Upper lobe of left lung (tissue), 6 donors: ENCODE measurements around the gene SUCLA2. TPM values are rescaled to one million over a fixed set of nuclear protein-coding genes. Genes with fewer than 3 reads are reported as not detected.

Experiments
- ATAC-seq, 2 donors: fragments of 200-7000 bp; cut with Tn5 transposase; one replicate each; pipeline ENCODE4 v1.9.1; 2022; ENCODE audit warnings: mild to moderate bottlenecking in 2 of 2, moderate library complexity in 2 of 2; ENCODE audit not compliant: low FRiP score in 2 of 2
- DNase-seq, 2 donors: peaks; one replicate each; pipeline ENCODE4 v3.0.0-alpha.2; 2019 to 2020
- H3K27ac ChIP-seq, 4 donors: fragments of 200-600 bp; sonication (generic); one replicate each; pipeline ENCODE4 v1.5.1; 2016 to 2019
- H3K27me3 ChIP-seq, 4 donors: fragments of 200-600 bp; sonication (generic); one replicate each; pipeline ENCODE4 v1.5.1; 2017 to 2019
- H3K36me3 ChIP-seq, 4 donors: fragments of 200-600 bp; sonication (generic); one replicate each; pipeline ENCODE4 v1.5.1; 2016 to 2019
- H3K4me1 ChIP-seq, 4 donors: fragments of 200-600 bp; sonication (generic); one replicate each; pipeline ENCODE4 v1.5.1; 2018 to 2019
- H3K4me3 ChIP-seq, 4 donors: fragments of 200-600 bp; sonication (generic); one replicate each; pipeline ENCODE4 v1.5.1; 2017 to 2019; ENCODE audit warnings: mild to moderate bottlenecking in 2 of 4, moderate library complexity in 1 of 4
- H3K9me3 ChIP-seq, 4 donors: fragments of 200-600 bp; sonication (generic); one replicate each; pipeline ENCODE4 v1.5.1; 2018 to 2019
- EP300 ChIP-seq, 4 donors: sonication (generic); formaldehyde crosslinking; IDR thresholded peaks; one replicate each; pipeline ENCODE4 v1.5.1; 2017; ENCODE audit warnings: antibody characterized with exemption in 4 of 4, control low read depth in 2 of 4
- POLR2A ChIP-seq, 4 donors: fragments of 450-650 bp; IDR thresholded peaks; one replicate each; pipeline ENCODE4 v1.5.1; 2016 to 2017; ENCODE audit warnings: antibody characterized with exemption in 4 of 4, mild to moderate bottlenecking in 2 of 4
- POLR2AphosphoS5 ChIP-seq, 2 donors: sonication (generic); formaldehyde crosslinking; IDR thresholded peaks; one replicate each; pipeline ENCODE4 v1.5.1; 2017; ENCODE audit warnings: antibody characterized with exemption in 2 of 2
- WGBS, 2 donors: methylation state at CpG; one replicate each; pipeline ENCODE4 v1.1.5; 2017 to 2018; 5-methylcytosine and 5-hydroxymethylcytosine counted together
- total RNA-seq, 6 donors: library from RNA; depleted of rRNA in 4 of 6; stranded (reverse); fragments of >200 nt in 4 of 6; gene quantifications; one replicate each; pipeline versions ENCODE4 v1.1.0 to v1.2.1, GENCODE V29; 2016 to 2021
- TF ChIP-seq, protein P1 (sequence below), 6 experiments: fragments of 450-650 bp in 4 of 6; fragments of 200-600 bp in 2 of 6; sonication (generic) in 2 of 6; IDR thresholded peaks; one replicate each; pipeline ENCODE4 v1.5.1; 2016 to 2019; ENCODE audit warnings: antibody characterized with exemption in 6 of 6
- donor health status: DM: no; HTN: no; CAD: no; lungs with moderate emphysema.
- donor health status: DM: no; HTN: yes; CAD: no; lungs with severe emphysema.

Gene SUCLA2
- 10 to 100 TPM; 15.0 to 67.4 (median 33.4) TPM for total RNA-seq

DNA sequence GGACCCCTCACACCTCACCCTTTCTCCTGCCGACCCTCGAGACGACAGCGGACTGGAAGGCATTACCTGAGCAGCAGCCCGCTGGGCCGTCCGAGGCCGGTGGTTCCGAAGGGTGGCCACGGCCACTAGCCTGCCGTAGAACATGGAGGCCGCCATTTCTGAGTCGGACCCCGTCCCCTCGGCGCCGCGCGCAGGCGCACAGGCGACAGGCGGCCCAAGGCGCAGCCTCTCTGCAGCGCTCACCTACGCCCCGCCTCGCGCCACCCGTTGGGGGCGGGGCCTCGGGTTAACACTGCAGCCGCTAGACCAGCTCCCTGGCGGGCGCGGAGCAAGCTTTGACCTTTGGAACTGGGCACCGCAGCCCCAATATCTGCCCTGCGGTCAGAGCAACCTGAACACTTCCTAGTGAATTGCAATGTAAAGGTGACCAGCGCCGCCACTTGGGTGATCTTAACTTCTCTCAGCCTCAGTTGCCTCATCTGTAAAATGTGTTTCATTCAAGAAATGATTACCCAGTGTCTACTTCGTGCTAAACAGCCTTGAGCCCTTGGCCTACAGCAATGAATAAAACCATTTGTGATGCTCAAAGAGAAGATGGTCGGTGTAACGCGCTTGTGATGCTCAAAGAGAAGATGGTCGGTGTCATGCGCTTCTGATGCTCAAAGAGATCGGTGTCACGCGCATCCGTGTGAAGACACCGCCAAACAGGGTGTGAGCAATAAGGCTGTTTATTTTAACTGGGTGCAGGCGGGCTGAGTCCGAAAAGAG is at the start of gene SUCLA2:
SUCLA2 (minus strand) TSS at position 160 of the 768 bp plus-strand sequence; CDS start at position 156, 4 bp downstream.
- WGBS, 2 donors: 5 to 16% methylated on average over 33 to 45 of the region's 52 CpGs
- Histone ChIP-seq H3K4me3 (peak within 1 kb of the TSS; percentile 62 to 98 (median 88)), H3K4me1 (peaks cover 10 to 19% (median 15%) of the 10 kb centered on the region in 4 donors), H3K9me3 (no peaks in the 10 kb centered on the region), H3K36me3 (peaks cover 0 to 3% (median under 1%) of the 10 kb centered on the region in 4 donors), H3K27me3 (no peaks in the 10 kb centered on the region), H3K27ac (peak within 1 kb of the TSS; percentile 77 to 90 (median 82))
- TF ChIP-seq, protein P1, sequence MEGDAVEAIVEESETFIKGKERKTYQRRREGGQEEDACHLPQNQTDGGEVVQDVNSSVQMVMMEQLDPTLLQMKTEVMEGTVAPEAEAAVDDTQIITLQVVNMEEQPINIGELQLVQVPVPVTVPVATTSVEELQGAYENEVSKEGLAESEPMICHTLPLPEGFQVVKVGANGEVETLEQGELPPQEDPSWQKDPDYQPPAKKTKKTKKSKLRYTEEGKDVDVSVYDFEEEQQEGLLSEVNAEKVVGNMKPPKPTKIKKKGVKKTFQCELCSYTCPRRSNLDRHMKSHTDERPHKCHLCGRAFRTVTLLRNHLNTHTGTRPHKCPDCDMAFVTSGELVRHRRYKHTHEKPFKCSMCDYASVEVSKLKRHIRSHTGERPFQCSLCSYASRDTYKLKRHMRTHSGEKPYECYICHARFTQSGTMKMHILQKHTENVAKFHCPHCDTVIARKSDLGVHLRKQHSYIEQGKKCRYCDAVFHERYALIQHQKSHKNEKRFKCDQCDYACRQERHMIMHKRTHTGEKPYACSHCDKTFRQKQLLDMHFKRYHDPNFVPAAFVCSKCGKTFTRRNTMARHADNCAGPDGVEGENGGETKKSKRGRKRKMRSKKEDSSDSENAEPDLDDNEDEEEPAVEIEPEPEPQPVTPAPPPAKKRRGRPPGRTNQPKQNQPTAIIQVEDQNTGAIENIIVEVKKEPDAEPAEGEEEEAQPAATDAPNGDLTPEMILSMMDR (IDR thresholded peaks at IDR 0.05): peak in 1 of 6 experiments; percentile 41
- TF ChIP-seq EP300 (IDR thresholded peaks at IDR 0.05) (no peak), POLR2A (IDR thresholded peaks at IDR 0.05) (peak in 2 of 4 donors; percentile 38 to 75), POLR2AphosphoS5 (IDR thresholded peaks at IDR 0.05) (peak; percentile 39 to 81)
- ATAC-seq: peak; percentile 100
- DNase-seq: peak; percentile 94 to 98

DNA sequence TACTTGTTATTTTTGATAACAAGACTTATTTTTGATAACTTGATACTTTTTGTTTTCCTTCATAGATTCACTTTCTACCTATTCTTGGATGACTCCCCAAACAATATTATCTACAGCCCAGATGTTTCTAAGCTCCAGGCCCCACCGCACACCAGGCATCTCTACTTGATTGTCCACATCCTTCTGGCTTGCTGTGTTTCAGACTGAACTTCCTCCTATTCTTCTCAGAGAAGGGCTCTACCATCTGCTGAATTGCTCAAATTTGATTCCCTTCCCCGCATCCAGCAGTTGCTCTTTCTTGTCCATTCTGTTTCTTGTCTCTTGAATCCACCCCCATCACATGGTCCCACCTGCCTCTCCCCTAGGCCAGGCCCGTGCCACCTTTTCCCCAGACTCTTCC is 49.5 kb upstream of the SUCLA2 start:
- TF ChIP-seq POLR2A (IDR thresholded peaks at IDR 0.05) (no peak), POLR2AphosphoS5 (IDR thresholded peaks at IDR 0.05) (no peak), EP300 (IDR thresholded peaks at IDR 0.05) (no peak)
- TF ChIP-seq, protein P1 (IDR thresholded peaks at IDR 0.05): no peak
- ATAC-seq: no peak
- Histone ChIP-seq H3K36me3 (peaks cover 0 to 69% (median 26%) of the 10 kb centered on the region in 4 donors), H3K27me3 (no peaks in the 10 kb centered on the region), H3K9me3 (no peaks in the 10 kb centered on the region), H3K4me1 (no peaks in the 10 kb centered on the region), H3K27ac (no peak overlapping the region), H3K4me3 (no peak overlapping the region)
- WGBS, 2 donors: 72 to 85% methylated on average over 3 of the region's 3 CpGs
- DNase-seq: no peak

DNA sequence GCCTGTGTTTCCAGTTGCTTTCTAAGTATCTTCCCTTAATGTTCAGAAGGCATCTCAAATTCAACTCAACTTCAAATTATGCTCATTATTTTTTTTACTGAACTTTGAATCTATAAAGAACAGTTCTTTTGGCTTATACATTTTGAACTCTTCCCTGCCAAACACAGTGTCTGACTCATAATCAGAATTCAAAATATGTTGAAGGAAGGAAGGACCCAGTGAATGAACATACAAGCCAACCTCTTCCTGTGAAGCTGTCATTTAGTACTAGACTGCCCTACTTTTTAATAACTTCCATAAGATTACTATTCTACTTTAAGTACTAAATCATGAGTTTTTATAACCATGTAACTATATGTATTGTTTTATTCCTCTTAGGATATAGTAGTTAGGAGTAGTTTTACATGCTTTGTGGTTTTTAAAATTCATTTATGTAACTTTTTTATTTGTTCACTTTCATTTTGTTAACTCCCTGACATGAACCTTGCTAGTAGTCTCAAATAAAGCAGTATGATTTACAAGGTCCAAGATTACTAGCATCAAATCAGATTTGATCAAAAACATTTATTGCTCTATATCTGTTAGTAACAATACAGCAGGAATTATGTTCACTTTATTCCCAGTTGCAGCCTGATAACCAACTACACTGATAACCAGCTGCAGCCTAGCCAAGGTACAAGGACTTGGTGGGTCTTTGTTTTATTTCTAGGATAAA is 42.9 kb upstream of the SUCLA2 start:
- no peak for ATAC-seq
- peaks cover 0 to 35% (median 13%) of the 10 kb centered on the region in 4 donors for H3K36me3 ChIP-seq
- TF ChIP-seq POLR2AphosphoS5 (IDR thresholded peaks at IDR 0.05): no peak
- no peak for TF ChIP-seq EP300 (IDR thresholded peaks at IDR 0.05)
- TF ChIP-seq, protein P1 (IDR thresholded peaks at IDR 0.05): no peak
- no peak for TF ChIP-seq POLR2A (IDR thresholded peaks at IDR 0.05)
- no peaks in the 10 kb centered on the region for H3K9me3 ChIP-seq
- H3K4me1 ChIP-seq: peaks cover 0 to under 1% (median 0%) of the 10 kb centered on the region in 4 donors
- H3K27ac ChIP-seq: no peak overlapping the region
- DNase-seq: no peak
- H3K27me3 ChIP-seq: no peaks in the 10 kb centered on the region
- H3K4me3 ChIP-seq: no peak overlapping the region

DNA sequence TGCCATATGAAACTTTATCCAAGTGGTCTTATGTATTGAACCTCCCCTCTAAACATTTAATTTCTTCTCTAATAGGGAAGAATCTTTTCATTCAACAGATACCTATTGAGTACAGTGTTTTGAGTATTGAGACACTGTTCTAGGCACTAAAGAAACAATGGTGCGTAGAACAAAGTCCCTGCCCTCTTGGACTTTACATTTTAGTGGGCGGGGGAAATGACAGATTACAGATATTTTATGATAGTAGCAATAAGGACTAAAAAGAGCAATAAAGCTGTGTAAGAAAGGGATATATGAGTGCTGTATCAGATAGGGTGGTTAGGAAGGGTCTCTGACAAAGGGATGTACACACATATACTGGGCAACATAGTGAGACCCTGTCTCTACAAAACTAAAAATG is 41.8 kb upstream of the SUCLA2 start:
- Histone ChIP-seq H3K9me3 (no peaks in the 10 kb centered on the region), H3K27ac (no peak overlapping the region), H3K4me3 (no peak overlapping the region), H3K4me1 (peaks cover 3 to 9% (median 6%) of the 10 kb centered on the region in 4 donors), H3K27me3 (no peaks in the 10 kb centered on the region), H3K36me3 (peaks cover 0 to 24% (median 9%) of the 10 kb centered on the region in 4 donors)
- ATAC-seq: no peak
- TF ChIP-seq, protein P1 (IDR thresholded peaks at IDR 0.05): no peak
- no peak for TF ChIP-seq POLR2AphosphoS5 (IDR thresholded peaks at IDR 0.05)
- no peak for TF ChIP-seq POLR2A (IDR thresholded peaks at IDR 0.05)
- TF ChIP-seq EP300 (IDR thresholded peaks at IDR 0.05): no peak
- WGBS, 2 donors: 97 to 98% methylated on average over 2 of the region's 2 CpGs
- DNase-seq: no peak
